Measurements from ENCODE around the gene CNTNAP2.

The CNTNAP2 gene

DNA sequence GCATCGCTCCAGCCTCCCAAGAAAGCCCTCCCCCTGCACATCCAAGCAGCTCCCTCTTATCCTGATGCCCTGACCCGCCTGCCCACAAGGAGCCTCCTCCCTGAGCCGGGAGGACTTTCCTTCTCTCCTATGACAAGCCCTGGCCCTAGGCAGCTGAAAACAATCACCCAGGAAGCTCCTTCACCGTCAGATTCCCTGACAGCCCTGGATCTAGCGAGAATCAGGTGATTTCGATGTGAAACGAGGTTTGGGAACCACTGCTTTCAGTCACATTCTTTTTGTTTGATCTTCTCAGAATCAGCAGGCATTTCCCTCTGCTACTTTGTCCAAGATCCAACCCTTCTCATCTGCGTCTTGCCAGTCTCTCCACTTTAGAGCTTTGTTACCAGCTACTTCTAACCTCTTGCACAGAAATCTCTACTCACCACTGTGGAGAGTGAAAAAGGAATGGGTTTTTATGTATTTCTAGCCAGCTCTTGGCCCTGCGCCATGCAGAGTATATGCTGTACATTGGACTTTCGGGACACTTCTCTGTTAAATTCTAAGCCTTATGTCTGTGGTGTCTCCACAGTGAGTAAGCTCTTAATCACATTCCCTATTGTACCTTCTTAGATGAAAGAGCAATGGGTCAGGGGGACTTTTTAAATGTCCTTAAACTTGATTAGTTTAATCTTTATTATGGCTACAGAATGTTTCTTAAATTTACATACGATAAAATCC, 2220.8 kb downstream of the CNTNAP2 start:
- no peak for DNase-seq

- DNase-seq = no peak
Observed at GRCh38 chr7:148337995-148338747, 2221.6 kb downstream of the CNTNAP2 start.

GRCh38 chr7:148340438-148341280, 2224.1 kb downstream of the CNTNAP2 start:
- no peak for DNase-seq

DNA sequence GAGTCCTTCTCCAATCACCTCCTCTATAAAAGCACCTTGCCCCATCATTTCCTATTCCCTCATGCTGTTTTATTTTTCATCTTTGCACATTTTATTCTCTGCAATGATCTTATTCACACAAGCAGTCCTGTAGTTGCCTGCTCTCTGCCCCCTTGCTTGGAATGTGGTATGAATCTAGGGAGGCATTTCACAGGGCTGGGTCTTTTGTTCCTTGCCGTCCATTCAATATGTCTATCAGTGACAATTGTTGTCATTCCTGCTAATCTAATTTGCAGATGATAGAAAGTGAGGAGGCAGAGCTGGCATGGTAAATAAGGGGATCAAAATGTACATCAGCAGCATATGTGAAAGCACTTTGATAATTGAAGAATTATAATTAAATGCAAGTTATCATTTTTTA, 2227.8 kb downstream of the CNTNAP2 start:
- DNase-seq = no peak

- DNase-seq = no peak
Observed at GRCh38 chr7:148347981-148348380, 2231.4 kb downstream of the CNTNAP2 start.

GRCh38 chr7:148348466-148348865, 2231.9 kb downstream of the CNTNAP2 start:
- no peak for DNase-seq

- DNase-seq = no peak
Observed at GRCh38 chr7:148356303-148356702, 2239.7 kb downstream of the CNTNAP2 start.

DNA sequence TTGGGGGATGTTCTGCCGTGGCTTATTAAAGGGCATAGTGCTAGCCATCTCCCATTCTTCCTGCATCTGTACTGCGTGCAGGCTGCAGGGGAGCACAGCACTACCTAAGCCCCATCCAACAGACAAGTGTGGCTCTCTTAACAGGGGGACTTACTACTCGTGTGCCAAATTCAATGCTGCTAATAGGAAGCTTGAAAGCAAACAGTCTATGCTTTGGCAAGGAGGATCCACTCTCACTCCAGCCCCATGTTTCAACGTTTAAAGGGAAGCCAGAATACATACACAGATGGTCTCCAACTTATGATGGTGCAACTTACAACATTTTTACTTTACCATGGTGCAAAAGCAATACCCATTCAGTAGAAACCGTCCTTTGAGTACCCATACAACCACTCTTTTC, 2245.9 kb downstream of the CNTNAP2 start:
- no peak for DNase-seq

- DNase-seq = no peak
Observed at GRCh38 chr7:148367731-148368475, 2251.3 kb downstream of the CNTNAP2 start.

GRCh38 chr7:148368562-148368961, 2252.0 kb downstream of the CNTNAP2 start:
- no peak for DNase-seq

DNA sequence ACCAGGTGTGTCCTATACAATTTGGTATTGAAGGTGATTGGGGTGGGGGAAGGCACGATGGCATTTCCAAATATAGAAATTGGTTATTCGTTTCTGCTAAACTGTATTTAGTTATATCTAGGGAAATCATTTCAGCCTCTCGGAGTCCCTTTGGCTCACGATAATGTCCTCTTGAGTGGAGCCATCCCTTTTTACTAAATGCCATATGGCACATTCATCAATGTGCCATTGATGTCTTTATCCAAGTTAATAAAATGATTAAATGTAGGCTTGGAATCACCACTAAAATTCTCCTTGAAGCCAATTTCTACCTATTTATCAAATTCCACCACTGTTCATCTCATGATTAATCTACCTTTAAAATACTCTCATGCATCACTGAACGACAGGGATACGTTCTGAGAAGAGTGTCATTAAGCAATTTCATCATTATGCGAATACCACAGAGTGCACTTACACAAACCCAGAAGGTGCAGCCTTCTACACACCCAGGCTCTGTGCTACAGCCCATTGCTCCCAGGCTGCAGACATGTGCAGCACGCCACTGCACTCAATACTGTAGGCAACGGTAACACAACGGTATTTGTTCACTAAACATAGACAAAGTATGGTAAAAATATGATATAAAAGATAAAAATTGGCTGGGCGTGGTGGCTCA, 2254.8 kb downstream of the CNTNAP2 start:
- DNase-seq = no peak

DNA sequence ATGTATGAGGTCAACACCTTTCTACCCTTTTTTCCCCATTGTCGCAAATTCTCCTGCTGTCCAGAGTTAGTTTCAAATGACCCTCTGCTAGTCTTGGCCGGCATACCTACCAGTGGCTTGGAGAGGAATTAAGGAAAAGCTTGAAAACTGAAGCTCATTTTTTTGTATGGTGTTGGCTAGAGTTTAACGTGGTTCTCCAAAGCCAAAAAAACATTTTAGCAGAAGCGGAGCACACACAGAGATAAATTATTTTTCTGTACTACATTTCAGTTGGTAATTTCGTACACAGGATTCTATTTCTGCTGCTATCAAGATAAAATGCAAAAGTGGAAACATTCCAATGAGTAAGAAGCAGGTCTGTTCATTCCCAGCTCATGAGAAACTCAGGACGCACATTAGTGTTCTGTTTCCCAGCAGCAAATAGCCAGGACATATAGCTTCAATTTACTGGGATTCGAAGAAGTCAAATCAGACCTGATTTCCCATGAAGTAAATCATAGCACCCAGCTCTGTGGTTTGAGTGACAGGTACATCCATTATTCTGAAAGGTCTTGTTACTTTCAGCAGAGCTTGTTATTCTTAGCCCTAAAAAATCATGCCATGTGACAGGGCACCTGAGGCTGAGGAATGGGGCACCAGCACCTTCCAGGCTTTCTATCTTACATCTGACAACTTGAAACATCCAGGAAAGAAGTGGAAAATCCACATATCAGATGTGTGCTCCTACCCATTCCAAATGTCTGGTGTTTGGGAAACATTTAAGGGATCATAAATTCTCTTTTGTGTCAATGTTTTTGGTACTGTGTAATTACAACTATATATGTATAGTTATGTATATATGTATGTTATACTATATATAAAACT, 2258.0 kb downstream of the CNTNAP2 start:
- no peak for DNase-seq

DNA sequence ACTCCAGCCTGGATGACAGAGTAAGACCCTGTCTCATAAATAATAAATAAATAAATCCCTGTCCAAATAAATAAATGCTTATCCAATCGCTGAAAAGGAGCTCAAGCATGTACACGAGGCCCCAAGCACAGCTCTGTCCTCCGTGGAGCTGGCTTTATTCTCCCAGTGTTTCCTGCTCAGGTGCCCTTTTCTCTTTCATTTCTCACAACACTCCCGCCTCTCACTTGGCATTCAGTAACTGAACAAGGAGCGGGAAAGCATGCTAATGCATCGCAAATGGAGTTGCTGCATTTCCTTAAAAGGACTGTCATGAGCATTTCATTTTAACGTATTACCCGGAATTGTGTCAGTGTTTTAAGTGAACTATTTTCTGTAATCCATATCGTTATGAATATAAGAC, 2263.1 kb downstream of the CNTNAP2 start:
- no peak for DNase-seq

DNA sequence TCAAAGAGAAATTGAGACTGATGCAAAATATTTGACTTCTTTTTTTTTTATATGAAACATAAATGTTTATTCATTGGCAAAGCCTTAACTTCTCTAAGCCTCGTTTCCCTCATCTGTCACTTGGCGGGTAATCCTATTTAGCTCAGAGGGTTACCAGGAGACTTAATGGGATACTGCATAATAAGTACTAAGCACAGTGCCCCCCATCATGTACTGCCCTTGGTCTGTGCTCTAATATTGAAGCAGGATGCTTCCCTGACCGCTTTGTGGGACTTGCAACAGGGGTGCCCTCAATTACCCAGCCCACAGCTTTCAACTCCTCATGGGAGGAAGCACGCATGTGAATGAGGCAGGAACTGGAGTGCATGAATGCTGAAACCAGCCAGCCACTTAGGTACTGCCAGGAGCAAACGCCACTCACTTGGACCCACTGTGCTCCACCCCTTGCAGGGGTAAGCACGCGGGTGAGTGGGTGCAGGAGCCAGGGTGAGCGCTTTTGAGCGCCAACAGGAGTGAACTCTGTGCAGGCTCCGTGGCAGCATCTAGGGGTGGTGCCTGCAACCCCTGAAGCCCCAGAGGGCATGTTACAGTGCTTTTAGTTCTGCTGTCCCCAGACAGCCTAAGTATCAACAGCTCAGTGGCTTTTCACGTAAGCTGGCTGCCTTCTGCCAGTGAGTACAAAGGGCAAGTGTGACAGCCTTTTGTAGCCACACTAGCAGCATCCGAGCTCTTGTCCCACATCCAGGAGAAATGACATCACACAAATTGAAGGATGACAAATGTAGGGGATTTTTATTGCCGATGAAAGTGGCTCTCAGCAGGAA, 2264.2 kb downstream of the CNTNAP2 start:
- no peak for DNase-seq

- no peak for DNase-seq
Observed at GRCh38 chr7:148382596-148382995, 2266.0 kb downstream of the CNTNAP2 start.

DNA sequence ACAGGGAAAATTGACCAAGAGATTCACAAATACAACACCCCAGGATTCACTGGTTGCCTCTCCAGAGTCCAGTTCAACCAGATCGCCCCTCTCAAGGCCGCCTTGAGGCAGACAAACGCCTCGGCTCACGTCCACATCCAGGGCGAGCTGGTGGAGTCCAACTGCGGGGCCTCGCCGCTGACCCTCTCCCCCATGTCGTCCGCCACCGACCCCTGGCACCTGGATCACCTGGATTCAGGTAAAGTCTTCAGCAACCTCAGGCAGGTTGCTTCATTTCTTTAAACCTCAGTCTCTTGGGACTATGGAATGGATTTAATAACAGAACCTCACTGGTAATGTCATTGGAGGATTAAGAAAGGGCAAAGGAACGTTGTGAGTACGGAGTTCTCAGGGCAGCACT, 2267.1 kb downstream of the CNTNAP2 start:
- no peak for DNase-seq

DNA sequence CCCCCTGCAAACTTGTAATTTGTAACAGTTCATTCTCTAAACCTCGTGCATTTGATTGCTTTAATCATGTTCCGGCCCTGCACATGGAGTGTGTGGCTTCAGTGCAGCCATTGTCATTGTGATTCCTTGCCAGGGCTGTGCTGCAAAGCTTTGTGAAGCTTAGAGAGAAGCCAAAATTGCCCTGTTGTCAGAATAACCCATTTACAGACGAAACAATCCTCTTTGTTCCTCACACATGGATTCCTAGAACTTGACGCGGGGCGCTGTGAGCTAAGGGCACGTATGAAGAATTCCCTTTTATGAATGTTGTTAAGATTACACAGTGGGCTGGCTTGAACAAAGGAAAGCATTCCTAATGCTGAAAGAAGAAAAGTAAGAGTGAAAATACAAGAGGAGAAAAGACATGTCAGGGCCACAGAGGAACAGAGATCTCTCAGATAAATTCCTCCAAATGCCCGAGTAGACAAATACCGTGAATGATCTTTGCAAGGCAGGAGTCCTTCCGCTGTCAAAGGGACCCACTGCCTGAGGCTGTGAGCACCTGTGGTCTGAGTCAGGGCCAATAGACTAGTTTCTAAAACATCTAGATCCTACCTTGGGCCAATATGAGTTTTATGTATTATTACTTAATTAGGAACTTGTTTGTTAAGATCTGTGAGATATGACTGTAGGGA, 2268.5 kb downstream of the CNTNAP2 start:
- no peak for DNase-seq

GRCh38 chr7:148390381-148390780, 2273.8 kb downstream of the CNTNAP2 start:
- DNase-seq = no peak

GRCh38 chr7:148391591-148391990, 2275.0 kb downstream of the CNTNAP2 start:
- no peak for DNase-seq

DNA sequence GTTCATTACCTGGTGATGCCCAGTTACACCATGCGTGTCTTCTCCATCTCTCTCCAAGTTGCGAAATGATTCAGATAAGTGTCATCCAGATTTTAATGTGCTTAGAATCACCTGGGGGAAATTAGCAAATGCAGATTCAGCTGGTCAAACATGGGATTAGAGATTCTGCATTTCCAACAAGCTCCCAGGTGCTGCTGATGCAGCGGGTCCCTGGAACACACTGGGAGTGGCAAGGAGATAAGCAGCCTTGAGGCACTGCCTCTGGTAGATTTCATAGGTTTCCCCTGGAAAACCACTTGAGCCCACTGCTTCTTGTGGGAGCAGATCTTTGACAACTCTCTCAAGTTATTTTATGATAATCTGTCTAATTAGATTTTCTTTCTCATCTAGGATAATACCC, 2278.0 kb downstream of the CNTNAP2 start:
- no peak for DNase-seq

Data from activated T-cell treated with anti-CD3 and anti-CD28 coated beads, Interleukin-2, amount 50 U/mL, for 48 hours (primary cell).